Omental fat pad (tissue), 4 donors: ENCODE data around the gene INPP4B. TPM values are rescaled to one million over a fixed set of nuclear protein-coding genes. Genes with fewer than 3 reads are reported as not detected.
"Not testable (repeated sequence)": the region's sequence is repeated elsewhere in the genome, so short reads cannot be mapped to it uniquely, and the experiment has no call there.

ENCODE experiments used
- ATAC-seq: fragments of 150-250 bp; one replicate; pipeline ENCODE4 v1.9.1; 2016; ENCODE audit warnings: mild to moderate bottlenecking, moderate library complexity; ENCODE audit not compliant: low FRiP score
- DNase-seq: peaks from one replicate; pipeline ENCODE4 v3.0.0-alpha.2; 2019; ENCODE audit warnings: low spot score
- CTCF ChIP-seq, 3 donors: fragments of 450-650 bp; IDR thresholded peaks; one replicate each; pipeline ENCODE4 v1.5.1; 2016 to 2017; ENCODE audit warnings: antibody characterized with exemption in 3 of 3, mild to moderate bottlenecking in 3 of 3, moderate library complexity in 2 of 3
- total RNA-seq, 4 donors: library from RNA; depleted of rRNA; stranded (reverse); fragments of >200 nt; gene quantifications; one replicate each; pipeline ENCODE4 v1.1.0, GENCODE V29; 2016

The INPP4B gene
- total RNA-seq, 4 donors from 2014 or later = 6.6 to 54.2 (median 14.2) TPM

- no peak for TF ChIP-seq CTCF (IDR thresholded peaks at IDR 0.05)
- no peak for ATAC-seq
- DNase-seq = no peak
These were observed 174.6 kb downstream of the INPP4B start for GRCh38 chr4:142671516-142671915.

- ATAC-seq = no peak
- DNase-seq = no peak
- no peak for TF ChIP-seq CTCF (IDR thresholded peaks at IDR 0.05)
These were observed 182.3 kb downstream of the INPP4B start for GRCh38 chr4:142663828-142664227.

- TF ChIP-seq CTCF (IDR thresholded peaks at IDR 0.05) = no peak
- ATAC-seq (no peak), DNase-seq (no peak)
These were observed 185.4 kb downstream of the INPP4B start for GRCh38 chr4:142660728-142661127.

- TF ChIP-seq CTCF (IDR thresholded peaks at IDR 0.05) = no peak
- no peak for DNase-seq
- no peak for ATAC-seq
These were observed 189.9 kb downstream of the INPP4B start for GRCh38 chr4:142656178-142656577.

- TF ChIP-seq CTCF (IDR thresholded peaks at IDR 0.05) = no peak
- DNase-seq (no peak), ATAC-seq (no peak)
These were observed 197.7 kb downstream of the INPP4B start for GRCh38 chr4:142648378-142648777.

GRCh38 chr4:142645475-142646108 is 200.5 kb downstream of the INPP4B start:
- ATAC-seq (no peak), DNase-seq (no peak)
- no peak for TF ChIP-seq CTCF (IDR thresholded peaks at IDR 0.05)

GRCh38 chr4:142644628-142645027 is 201.5 kb downstream of the INPP4B start:
- not testable (repeated sequence) for DNase-seq, ATAC-seq
